A549 (cell line): ENCODE measurements around the gene DGKH. TPM values are rescaled to one million over a fixed set of nuclear protein-coding genes. Genes with fewer than 3 reads are reported as not detected.
"Not testable (repeated sequence)": the region's sequence is repeated elsewhere in the genome, so short reads cannot be mapped to it uniquely, and the experiment has no call there.

ENCODE experiments used
- ATAC-seq, 2 experiments: fragments of 200-7000 bp in 1 of 2; fragments of >200 bp in 1 of 2; cut with Nextera tagmentation in 1 of 2; cut with Tn5 transposase in 1 of 2; 3 replicates each; pipeline versions ENCODE4 v1.8.0 to v1.9.1; 2018 to 2020; ENCODE audit warnings: mild to moderate bottlenecking in 1 of 2, moderate library complexity in 1 of 2
- CTCF ChIA-PET: fragments of 300-600 bp; sonication (Branson Sonifier 250); formaldehyde crosslinking; extraction: SDS; loops from one replicate; lab custom pipeline; 2021; ENCODE audit warnings: antibody characterized with exemption, inconsistent platforms; lab: Yijun Ruan, JAX
- POLR2A ChIA-PET: fragments of 350-600 bp; formaldehyde crosslinking; extraction: SDS; loops from one replicate; lab custom pipeline; 2021; ENCODE audit warnings: antibody characterized with exemption, inconsistent platforms; lab: Yijun Ruan, JAX
- DNase-seq, 2 experiments: peaks; one replicate each; pipeline versions ENCODE4 v3.0.0 to v3.0.0-alpha.2; 2011 to 2016; ENCODE audit warnings: low read depth in 1 of 2, low spot score in 1 of 2
- FAIRE-seq: peaks from 2 replicates; lab custom pipeline; 2011; peaks lifted over from hg19 to GRCh38; lab: Jason Lieb, UNC
- H3K27ac ChIP-seq, 2 experiments: fragments of >200 bp; sonication (Bioruptor Twin); formaldehyde crosslinking; 3 replicates each; pipeline ENCODE4 v1.5.1; 2016 to 2017
- H3K4me1 ChIP-seq: fragments of >200 bp; sonication (Bioruptor Twin); formaldehyde crosslinking; 3 replicates; pipeline ENCODE4 v1.6.1; 2016
- H3K4me2 ChIP-seq: fragments of >200 bp; sonication (Bioruptor Twin); formaldehyde crosslinking; 3 replicates; pipeline ENCODE4 v1.6.1; 2016
- H3K4me3 ChIP-seq: fragments of >200 bp; sonication (Bioruptor Twin); formaldehyde crosslinking; 3 replicates; pipeline ENCODE4 v1.5.1; 2016
- H3K9me3 ChIP-seq: fragments of >200 bp; sonication (Bioruptor Twin); formaldehyde crosslinking; 3 replicates; pipeline ENCODE4 v1.6.1; 2016
- ATOH8 ChIP-seq: fragments of 250-450 bp; sonication (Bioruptor Pico); IDR thresholded peaks from 2 replicates; pipeline ENCODE4 v1.5.0; 2020; ENCODE audit warnings: low read depth, mild to moderate bottlenecking, moderate library complexity
- BHLHE40 ChIP-seq: IDR thresholded peaks from 2 replicates; pipeline ENCODE4 v1.6.1; 2012; ENCODE audit warnings: low read depth, low read length, inconsistent platforms
- CEBPB ChIP-seq, 2 experiments: fragments of >200 bp in 1 of 2; sonication (Bioruptor Twin) in 1 of 2; formaldehyde crosslinking in 1 of 2; IDR thresholded peaks; 2 replicates each; pipeline ENCODE4 v1.6.1; 2012 to 2016
- ESRRA ChIP-seq: fragments of 150-350 bp; IDR thresholded peaks from 2 replicates; pipeline ENCODE4 v1.6.1; 2014; ENCODE audit warnings: mild to moderate bottlenecking, low read length, borderline replicate concordance
- FOSB ChIP-seq: fragments of 250-450 bp; sonication (Bioruptor Pico); IDR thresholded peaks from 2 replicates; pipeline ENCODE4 v1.5.0; 2020; ENCODE audit warnings: mild to moderate bottlenecking, moderate library complexity
- GATA3 ChIP-seq: IDR thresholded peaks from 2 replicates; pipeline ENCODE4 v1.6.1; 2012; ENCODE audit warnings: borderline replicate concordance
- HOXB5 ChIP-seq: fragments of 250-450 bp; sonication (Bioruptor Pico); IDR thresholded peaks from 2 replicates; pipeline ENCODE4 v1.5.0; 2020; ENCODE audit warnings: mild to moderate bottlenecking, moderate library complexity
- KDM1A ChIP-seq: fragments of 200-600 bp; sonication (generic); IDR thresholded peaks from 2 replicates; pipeline ENCODE4 v1.6.1; 2016; ENCODE audit warnings: low read depth, mild to moderate bottlenecking
- MAZ ChIP-seq: fragments of 150-350 bp; IDR thresholded peaks from 2 replicates; pipeline ENCODE4 v1.6.1; 2014; ENCODE audit warnings: antibody characterized with exemption, low read depth, low read length, borderline replicate concordance
- NFE2L2 ChIP-seq: fragments of 150-350 bp; conservative IDR thresholded peaks from 2 replicates; pipeline ENCODE4 v1.6.1; 2014; ENCODE audit warnings: low read length
- RARB ChIP-seq: fragments of 250-450 bp; sonication (Bioruptor Pico); IDR thresholded peaks from 2 replicates; pipeline ENCODE4 v1.8.0; 2021; ENCODE audit warnings: mild to moderate bottlenecking, moderate library complexity
- RCOR1 ChIP-seq: fragments of 150-350 bp; IDR thresholded peaks from 2 replicates; pipeline ENCODE4 v1.6.1; 2014; ENCODE audit warnings: antibody characterized with exemption, low read length, low read depth
- SMC3 ChIP-seq: fragments of >200 bp; sonication (Bioruptor Twin); formaldehyde crosslinking; IDR thresholded peaks from 3 replicates; pipeline ENCODE4 v1.6.1; 2018; ENCODE audit warnings: inconsistent platforms
- TFCP2L1 ChIP-seq: fragments of 250-450 bp; sonication (Bioruptor Pico); IDR thresholded peaks from 2 replicates; pipeline ENCODE4 v1.5.0; 2021; ENCODE audit warnings: mild to moderate bottlenecking
- TP53 ChIP-seq: fragments of 250-450 bp; sonication (Bioruptor Pico); IDR thresholded peaks from 2 replicates; pipeline ENCODE4 v1.5.0; 2021; ENCODE audit warnings: mild to moderate bottlenecking, moderate library complexity
- ZC3H11A ChIP-seq: fragments of 450-650 bp; IDR thresholded peaks from 2 replicates; pipeline ENCODE4 v1.6.1; 2014; ENCODE audit warnings: antibody characterized with exemption, mild to moderate bottlenecking
- ZNF302 ChIP-seq: fragments of 250-450 bp; sonication (Bioruptor Pico); IDR thresholded peaks from 2 replicates; pipeline ENCODE4 v1.9.0; 2021; ENCODE audit warnings: inconsistent platforms, mild to moderate bottlenecking, moderate library complexity
- WGBS: methylation state at CpG from one replicate; pipeline ENCODE4 v1.1.6; 2017; ENCODE audit errors: missing lambda C conversion rate; 5-methylcytosine and 5-hydroxymethylcytosine counted together
- polyA plus RNA-seq, 4 experiments: library from polyadenylated mRNA; depleted of rRNA in 3 of 4; stranded (reverse); fragments of >200 nt; fragmentation: RNase III in 1 of 4; extraction: RNeasy Plus Mini Kit Qiagen cat#74134 plus additional on column Dnase treatment in 1 of 4; gene quantifications; 2 replicates in 3 of 4; 3 replicates in 1 of 4; pipeline ENCODE4 v1.2.3, GENCODE V29; 2011 to 2017
- TF ChIP-seq, protein P1 (sequence below): IDR thresholded peaks from 2 replicates; pipeline ENCODE4 v1.6.1; 2012
- TF ChIP-seq, protein P2 (sequence below): fragments of 450-650 bp; IDR thresholded peaks from 2 replicates; pipeline ENCODE4 v1.6.1; 2014; ENCODE audit warnings: antibody characterized with exemption

Gene DGKH
- polyA plus RNA-seq, 2 of the 4 experiments (the other 2 are of a cell fraction) = 3.8 to 6.7 TPM

DNA sequence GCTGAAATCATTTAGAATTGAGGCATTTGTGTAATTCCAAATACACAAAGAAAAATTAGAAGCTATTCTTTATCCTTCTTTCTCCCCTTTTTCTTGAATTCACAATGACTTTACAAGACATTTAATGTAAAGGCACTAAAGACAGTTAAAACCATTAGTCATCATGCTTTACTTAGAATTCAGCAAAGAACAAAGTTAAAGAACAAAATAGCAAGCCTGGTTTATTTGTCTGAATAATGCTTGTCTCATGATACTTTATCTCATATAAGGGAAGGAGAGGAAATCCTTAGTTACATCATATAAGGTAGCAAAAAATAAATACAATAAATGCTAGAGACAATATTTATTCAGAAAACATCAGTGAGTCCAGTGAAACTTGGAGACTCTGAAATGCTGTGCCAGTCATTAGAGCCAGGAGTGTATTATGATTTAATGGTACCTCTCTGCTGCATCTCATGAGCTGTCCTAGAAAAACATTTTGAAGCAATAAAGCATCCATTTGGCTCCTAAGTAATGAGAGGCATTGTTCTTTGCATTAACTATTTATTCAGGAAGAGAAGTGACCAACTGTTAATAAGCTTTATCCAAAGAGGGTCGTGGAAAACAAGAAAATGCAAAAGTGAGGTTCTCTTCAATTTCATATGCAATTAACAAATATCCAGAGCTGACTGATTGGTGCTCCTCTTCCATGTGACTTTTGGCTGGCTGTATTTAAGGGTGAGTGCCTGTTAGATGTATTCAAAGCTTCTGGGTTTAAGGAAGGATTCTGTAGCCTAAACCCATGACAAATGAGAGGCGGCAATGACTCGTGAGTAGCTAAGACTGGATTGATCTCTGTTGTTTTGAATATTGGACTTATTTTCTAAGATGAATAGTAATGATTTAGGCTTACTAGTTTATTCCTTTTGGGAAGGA lies 105.0 kb downstream of the DGKH start:
- ChIA-PET CTCF (interaction anchor here (1.1 kb wide), 1 partner anchor 13 kb away, joined by 4 read pairs; no protein-coding TSS in a partner anchor), POLR2A (no interaction called here)
- no peak for ATAC-seq

DNA sequence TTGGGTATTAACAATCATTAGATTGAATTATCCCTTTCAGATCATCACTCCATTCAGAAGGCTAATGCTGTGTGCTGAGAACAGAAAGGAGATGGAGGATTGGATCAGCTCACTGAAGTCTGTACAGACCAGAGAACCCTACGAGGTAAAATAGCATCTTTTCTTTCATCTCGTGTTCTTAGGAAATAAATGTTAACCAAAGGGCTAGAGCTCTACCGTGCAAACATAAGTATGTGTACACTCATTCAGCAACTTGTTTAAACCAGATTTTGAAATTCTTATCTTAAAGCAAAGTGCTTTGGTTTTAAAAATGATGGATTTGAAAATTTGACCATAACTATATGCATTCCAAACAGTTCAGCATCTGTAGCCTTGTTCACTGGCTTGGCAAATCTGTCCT lies 106.8 kb downstream of the DGKH start:
- ATAC-seq = no peak
- no peak overlapping the region for H3K27ac ChIP-seq
- H3K4me1 ChIP-seq = peaks cover 12% of the 10 kb centered on the region; the same call in 2 of the 3 replicates
- TF ChIP-seq ATOH8 (CRISPR knock-in tag) (no peak), ZC3H11A (no peak), GATA3 (no peak), MAZ (no peak), ESRRA (no peak), KDM1A (no peak), ZNF302 (no peak)
- no peak for DNase-seq
- no peak overlapping the region for H3K4me3 ChIP-seq
- ChIA-PET CTCF (no interaction called here), POLR2A (no interaction called here)
- no peak for FAIRE-seq
- H3K4me2 ChIP-seq = no peak overlapping the region
- 64% methylated on average over 3 of the region's 3 CpGs for WGBS
- H3K9me3 ChIP-seq = no peaks in the 10 kb centered on the region

More for the DNA sequence above, 105.0 kb downstream of the DGKH start:
- TF ChIP-seq ZC3H11A = no peak
- TF ChIP-seq, protein P1, sequence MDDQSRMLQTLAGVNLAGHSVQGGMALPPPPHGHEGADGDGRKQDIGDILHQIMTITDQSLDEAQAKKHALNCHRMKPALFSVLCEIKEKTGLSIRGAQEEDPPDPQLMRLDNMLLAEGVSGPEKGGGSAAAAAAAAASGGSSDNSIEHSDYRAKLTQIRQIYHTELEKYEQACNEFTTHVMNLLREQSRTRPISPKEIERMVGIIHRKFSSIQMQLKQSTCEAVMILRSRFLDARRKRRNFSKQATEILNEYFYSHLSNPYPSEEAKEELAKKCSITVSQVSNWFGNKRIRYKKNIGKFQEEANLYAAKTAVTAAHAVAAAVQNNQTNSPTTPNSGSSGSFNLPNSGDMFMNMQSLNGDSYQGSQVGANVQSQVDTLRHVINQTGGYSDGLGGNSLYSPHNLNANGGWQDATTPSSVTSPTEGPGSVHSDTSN = no peak
- TF ChIP-seq, protein P2, sequence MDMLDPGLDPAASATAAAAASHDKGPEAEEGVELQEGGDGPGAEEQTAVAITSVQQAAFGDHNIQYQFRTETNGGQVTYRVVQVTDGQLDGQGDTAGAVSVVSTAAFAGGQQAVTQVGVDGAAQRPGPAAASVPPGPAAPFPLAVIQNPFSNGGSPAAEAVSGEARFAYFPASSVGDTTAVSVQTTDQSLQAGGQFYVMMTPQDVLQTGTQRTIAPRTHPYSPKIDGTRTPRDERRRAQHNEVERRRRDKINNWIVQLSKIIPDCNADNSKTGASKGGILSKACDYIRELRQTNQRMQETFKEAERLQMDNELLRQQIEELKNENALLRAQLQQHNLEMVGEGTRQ = no peak
- no peak for TF ChIP-seq KDM1A
- TF ChIP-seq TFCP2L1 (CRISPR knock-in tag) = no peak
- no peak for TF ChIP-seq BHLHE40
- no peak for TF ChIP-seq CEBPB (IDR thresholded peaks at IDR 0.05)
- no peak for TF ChIP-seq RARB
- TF ChIP-seq ZNF302 = no peak
- no peak for TF ChIP-seq TP53 (CRISPR knock-in tag)
- no peak for TF ChIP-seq NFE2L2
- no peak for TF ChIP-seq FOSB (CRISPR knock-in tag)
- no peak for TF ChIP-seq HOXB5 (CRISPR knock-in tag)
- TF ChIP-seq RCOR1 = no peak
- TF ChIP-seq SMC3 = no peak
- Histone ChIP-seq H3K4me3 (no peak overlapping the region), H3K4me2 (0 out of 3 replicates have a peak overlapping the region, but pooled peaks have one; percentile 14), H3K27ac (no peak overlapping the region), H3K9me3 (no peaks in the 10 kb centered on the region), H3K4me1 (peaks cover 12% of the 10 kb centered on the region; the same call in 2 of the 3 replicates)
- 86% methylated on average over 3 of the region's 3 CpGs for WGBS
- FAIRE-seq (no peak), DNase-seq (no peak)

GRCh38 chr13:42163338-42163737 lies 114.9 kb downstream of the DGKH start:
- POLR2A ChIA-PET, DNase-seq, H3K27ac ChIP-seq, H3K4me3 ChIP-seq, H3K4me2 ChIP-seq, H3K9me3 ChIP-seq, CTCF ChIA-PET, ATAC-seq, FAIRE-seq, H3K4me1 ChIP-seq: not testable (repeated sequence)
- 46% methylated on average over 2 of the region's 2 CpGs for WGBS

DNA sequence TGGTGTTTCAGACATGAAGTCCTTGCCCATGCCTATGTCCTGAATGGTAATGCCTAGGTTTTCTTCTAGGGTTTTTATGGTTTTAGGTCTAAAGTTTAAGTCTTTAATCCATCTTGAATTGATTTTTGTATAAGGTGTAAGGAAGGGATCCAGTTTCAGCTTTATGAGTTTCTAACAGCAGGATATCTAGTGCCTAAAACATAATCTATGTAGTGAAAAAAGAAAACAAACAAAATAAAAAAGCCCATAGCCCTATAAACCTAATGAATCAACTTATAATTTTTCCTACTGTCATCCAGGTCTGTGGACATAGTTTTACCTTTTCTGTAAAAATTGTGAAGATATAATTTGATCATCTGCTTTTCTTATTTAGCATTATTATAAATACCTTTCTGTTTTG lies 115.5 kb downstream of the DGKH start:
- H3K27ac ChIP-seq, H3K9me3 ChIP-seq, DNase-seq, CTCF ChIA-PET, H3K4me1 ChIP-seq, ATAC-seq, H3K4me2 ChIP-seq, POLR2A ChIA-PET, FAIRE-seq, H3K4me3 ChIP-seq: not testable (repeated sequence)
